ENCODE results near the gene RAP1GAP2. TPM values are rescaled to one million over a fixed set of nuclear protein-coding genes. Genes with fewer than 3 reads are reported as not detected.

The RAP1GAP2 gene
- polyA plus RNA-seq, 1 experiment = 2.8 TPM

DNA sequence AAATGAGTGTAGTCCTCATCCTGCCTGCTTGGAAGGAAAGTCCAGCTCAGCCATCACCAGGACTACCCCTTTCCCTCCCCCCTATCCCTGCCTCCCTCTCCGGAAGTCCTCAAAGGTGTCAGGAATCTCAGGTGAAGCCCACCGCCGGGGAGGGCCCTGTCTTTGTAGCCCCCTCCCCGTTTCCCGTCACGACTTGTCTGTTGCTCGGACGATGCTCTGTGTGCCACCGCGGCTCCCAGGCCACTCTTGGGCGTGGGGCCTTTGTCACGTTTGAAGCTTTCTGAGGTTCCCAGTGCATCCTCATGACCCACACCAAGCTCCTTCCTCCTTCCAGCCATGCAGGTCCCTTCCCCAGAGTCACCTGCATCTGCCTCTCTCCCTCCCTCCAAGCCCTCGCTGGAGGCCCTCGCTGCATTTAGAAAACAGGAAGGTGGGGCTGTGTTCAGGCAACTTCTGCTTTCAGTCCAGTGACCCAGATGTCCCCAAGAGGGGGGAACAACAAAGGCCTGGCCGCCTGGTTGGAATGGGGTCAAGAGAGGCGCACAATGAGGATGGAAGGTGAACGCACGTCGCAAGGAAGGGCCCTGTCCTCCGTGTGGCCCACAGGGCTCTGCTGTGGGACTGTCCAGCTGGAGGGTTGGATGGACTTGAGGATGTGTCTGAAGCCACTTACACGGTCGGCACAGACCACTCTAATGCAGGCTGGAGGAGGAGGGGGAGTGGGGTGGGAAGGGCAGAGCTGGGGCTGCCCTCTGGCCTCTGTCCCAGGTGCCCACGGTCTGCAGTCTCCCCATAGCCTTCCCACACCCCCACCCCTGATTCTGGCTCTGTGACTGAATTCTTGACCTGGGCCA, 207.3 kb downstream of the RAP1GAP2 start:
- TF ChIP-seq, protein P1, sequence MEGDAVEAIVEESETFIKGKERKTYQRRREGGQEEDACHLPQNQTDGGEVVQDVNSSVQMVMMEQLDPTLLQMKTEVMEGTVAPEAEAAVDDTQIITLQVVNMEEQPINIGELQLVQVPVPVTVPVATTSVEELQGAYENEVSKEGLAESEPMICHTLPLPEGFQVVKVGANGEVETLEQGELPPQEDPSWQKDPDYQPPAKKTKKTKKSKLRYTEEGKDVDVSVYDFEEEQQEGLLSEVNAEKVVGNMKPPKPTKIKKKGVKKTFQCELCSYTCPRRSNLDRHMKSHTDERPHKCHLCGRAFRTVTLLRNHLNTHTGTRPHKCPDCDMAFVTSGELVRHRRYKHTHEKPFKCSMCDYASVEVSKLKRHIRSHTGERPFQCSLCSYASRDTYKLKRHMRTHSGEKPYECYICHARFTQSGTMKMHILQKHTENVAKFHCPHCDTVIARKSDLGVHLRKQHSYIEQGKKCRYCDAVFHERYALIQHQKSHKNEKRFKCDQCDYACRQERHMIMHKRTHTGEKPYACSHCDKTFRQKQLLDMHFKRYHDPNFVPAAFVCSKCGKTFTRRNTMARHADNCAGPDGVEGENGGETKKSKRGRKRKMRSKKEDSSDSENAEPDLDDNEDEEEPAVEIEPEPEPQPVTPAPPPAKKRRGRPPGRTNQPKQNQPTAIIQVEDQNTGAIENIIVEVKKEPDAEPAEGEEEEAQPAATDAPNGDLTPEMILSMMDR (IDR thresholded peaks at IDR 0.05; ENCODE audit: low read depth, low read length) = no peak
- no peak for DNase-seq (ENCODE audit: low read depth, low spot score)
- POLR2A ChIA-PET = interaction anchor here (0.8 kb wide), 1 partner anchor 21 kb away, joined by 3 read pairs; no protein-coding TSS in a partner anchor
- no peaks in the 10 kb centered on the region; the same call in 1 of the 2 replicates for H3K9me3 ChIP-seq (ENCODE audit: control insufficient read depth, insufficient read depth, low read length)
- H3K27me3 ChIP-seq (ENCODE audit: control insufficient read depth, insufficient read depth, low read length) = no peaks in the 10 kb centered on the region
- peak overlapping the region; percentile 18; the same call in 1 of the 2 replicates for H3K4me3 ChIP-seq (ENCODE audit: low read depth, low read length)
- H3K27ac ChIP-seq (ENCODE audit: low read depth, low read length) = peak overlapping the region; percentile 89
- CTCF ChIA-PET = interaction anchor here (0.6 to 1.0 kb wide), 4 partner anchors 9 to 163 kb away, joined by 3 to 6 read pairs (median 4); no protein-coding TSS in a partner anchor

DNA sequence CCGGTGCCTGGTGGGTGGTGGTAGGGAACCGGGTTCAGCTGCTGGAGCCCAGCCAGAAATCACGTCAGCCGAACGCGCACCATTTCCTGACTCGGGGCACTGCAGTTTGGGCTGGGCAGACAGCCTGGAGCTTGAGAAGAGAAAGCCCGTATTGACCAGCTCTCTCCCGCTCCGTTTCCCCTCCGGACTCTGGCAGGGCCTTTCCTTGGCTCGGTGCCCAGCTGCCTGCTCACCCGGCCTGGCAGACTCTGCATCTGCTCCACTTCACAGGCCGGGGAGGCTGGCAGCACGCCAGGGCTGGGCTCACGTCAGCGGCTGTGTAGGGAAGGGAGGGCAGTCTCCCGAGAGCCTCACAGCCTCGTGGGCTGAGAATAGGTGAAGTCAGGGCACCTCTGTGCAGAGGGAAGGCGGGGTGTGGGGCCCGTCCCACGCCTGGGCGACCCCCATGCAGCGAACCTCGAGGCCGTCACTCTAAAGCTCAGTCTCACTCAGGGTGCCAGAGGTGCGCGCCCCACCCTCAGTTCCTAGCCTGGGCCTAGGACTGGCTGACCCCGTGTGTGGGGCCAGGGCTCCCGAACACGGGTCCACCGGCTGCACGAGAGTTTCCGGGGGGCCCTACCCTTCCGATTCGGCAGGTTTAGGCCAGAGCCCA, 208.0 kb downstream of the RAP1GAP2 start:
- ChIA-PET POLR2A (interaction anchor here (0.6 to 0.8 kb wide), 2 partner anchors 22 to 44 kb away, joined by 3 read pairs; no protein-coding TSS in a partner anchor), CTCF (interaction anchor here (0.6 to 1.0 kb wide), 4 partner anchors 8 to 163 kb away, joined by 3 to 6 read pairs (median 4); no protein-coding TSS in a partner anchor)
- peak overlapping the region; percentile 89 for H3K27ac ChIP-seq (ENCODE audit: low read depth, low read length)
- peak; percentile 92 for DNase-seq (ENCODE audit: low read depth, low spot score)
- H3K9me3 ChIP-seq (ENCODE audit: control insufficient read depth, insufficient read depth, low read length) = no peaks in the 10 kb centered on the region; the same call in 1 of the 2 replicates
- TF ChIP-seq, protein P1 (IDR thresholded peaks at IDR 0.05; ENCODE audit: low read depth, low read length) = no peak
- H3K4me3 ChIP-seq (ENCODE audit: low read depth, low read length) = peak overlapping the region; percentile 18; the same call in 1 of the 2 replicates
- H3K27me3 ChIP-seq (ENCODE audit: control insufficient read depth, insufficient read depth, low read length) = no peaks in the 10 kb centered on the region

DNA sequence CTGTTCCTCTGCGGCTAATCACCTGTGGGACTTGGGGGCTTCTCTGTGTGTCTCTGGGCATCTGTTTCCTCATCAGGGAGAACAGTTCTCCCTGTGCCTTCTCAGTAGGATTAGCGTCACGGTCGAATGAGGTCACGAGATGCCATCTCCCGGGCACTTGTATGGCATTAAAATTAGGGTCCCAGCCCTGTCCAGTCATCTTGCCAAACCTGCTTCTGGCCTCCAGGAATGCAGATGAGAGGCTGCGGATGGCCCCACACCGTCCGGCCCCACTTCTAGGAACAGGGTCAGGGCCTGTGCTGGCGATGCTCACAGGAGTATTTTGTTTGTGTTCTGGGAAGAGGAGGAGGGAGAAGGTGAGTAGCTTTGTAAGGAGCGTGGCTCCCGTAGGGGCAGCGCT, 208.7 kb downstream of the RAP1GAP2 start:
- TF ChIP-seq, protein P1 (IDR thresholded peaks at IDR 0.05; ENCODE audit: low read depth, low read length) = no peak
- no peak for DNase-seq (ENCODE audit: low read depth, low spot score)
- POLR2A ChIA-PET = interaction anchor here (0.6 kb wide), 1 partner anchor 43 kb away, joined by 3 read pairs; no protein-coding TSS in a partner anchor
- CTCF ChIA-PET = interaction anchor here (1.0 kb wide), 2 partner anchors 157 kb away, joined by 3 read pairs; no protein-coding TSS in a partner anchor
- Histone ChIP-seq H3K9me3 (ENCODE audit: control insufficient read depth, insufficient read depth, low read length) (no peaks in the 10 kb centered on the region; the same call in 1 of the 2 replicates), H3K27me3 (ENCODE audit: control insufficient read depth, insufficient read depth, low read length) (no peaks in the 10 kb centered on the region), H3K27ac (ENCODE audit: low read depth, low read length) (peak overlapping the region; percentile 89), H3K4me3 (ENCODE audit: low read depth, low read length) (no peak overlapping the region)

DNA sequence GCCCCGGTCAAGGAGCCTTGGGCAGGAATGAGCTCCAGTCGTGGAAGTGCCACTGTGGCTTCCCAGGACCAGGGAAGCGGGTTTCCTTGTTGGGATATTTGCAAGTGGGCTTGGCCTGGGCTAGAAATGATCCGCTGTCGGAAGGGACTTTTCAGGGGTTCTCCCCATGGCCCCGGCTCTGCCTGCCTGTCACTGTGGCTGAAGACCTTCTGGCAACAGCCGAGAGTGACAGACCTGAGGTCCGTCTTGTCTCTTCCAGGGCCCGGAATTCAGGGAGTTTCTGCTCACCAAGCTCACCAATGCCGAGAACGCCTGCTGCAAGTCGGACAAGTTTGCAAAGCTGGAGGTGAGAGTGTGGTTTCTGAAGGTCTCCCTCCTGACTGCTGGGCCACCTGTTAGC, 209.5 kb downstream of the RAP1GAP2 start:
- TF ChIP-seq, protein P1 (IDR thresholded peaks at IDR 0.05; ENCODE audit: low read depth, low read length) = no peak
- Histone ChIP-seq H3K9me3 (ENCODE audit: control insufficient read depth, insufficient read depth, low read length) (no peaks in the 10 kb centered on the region; the same call in 1 of the 2 replicates), H3K27ac (ENCODE audit: low read depth, low read length) (no peak overlapping the region), H3K4me3 (ENCODE audit: low read depth, low read length) (no peak overlapping the region), H3K27me3 (ENCODE audit: control insufficient read depth, insufficient read depth, low read length) (no peaks in the 10 kb centered on the region)
- ChIA-PET POLR2A (no interaction called here), CTCF (interaction anchor here (1.0 to 1.1 kb wide), 2 partner anchors 10 to 157 kb away, joined by 3 read pairs; no protein-coding TSS in a partner anchor)
- no peak for DNase-seq (ENCODE audit: low read depth, low spot score)

Data from AG04450 (cell line).